Dedifferentiated amniotic fluid mesenchymal stem cell (primary cell): Measurements from ENCODE around the gene TLL2.

Experiments
- DNase-seq: peaks from one replicate; pipeline ENCODE4 v3.0.0-alpha.2; 2016; ENCODE audit errors: extremely low spot score

Gene TLL2

GRCh38 chr10:96358851-96359540 lies 154.7 kb downstream of the TLL2 start, which contains the start of gene OPALIN:
Gene OPALIN (minus strand): TSS chr10:96359002. CDS start chr10:96358896, 106 bp downstream.
- no peak for DNase-seq

GRCh38 chr10:96357038-96357620 lies 156.6 kb downstream of the TLL2 start:
- DNase-seq = no peak

- DNase-seq = no peak
Observed at GRCh38 chr10:96352582-96352981, 161.1 kb downstream of the TLL2 start.

- DNase-seq = no peak
Observed at GRCh38 chr10:96352027-96352426, 161.7 kb downstream of the TLL2 start.

GRCh38 chr10:96346295-96346694 lies 167.4 kb downstream of the TLL2 start:
- no peak for DNase-seq

- no peak for DNase-seq
Observed at GRCh38 chr10:96345222-96345621, 168.5 kb downstream of the TLL2 start.

- no peak for DNase-seq
Observed at GRCh38 chr10:96344178-96344577, 169.5 kb downstream of the TLL2 start.

- DNase-seq = no peak
Observed at GRCh38 chr10:96342402-96342801, 171.3 kb downstream of the TLL2 start.

- DNase-seq = no peak
Observed at GRCh38 chr10:96341219-96342182, 172.2 kb downstream of the TLL2 start.

- DNase-seq = peak; percentile 73
Observed at GRCh38 chr10:96339956-96340904, 173.5 kb downstream of the TLL2 start.

- DNase-seq = no peak
Observed at GRCh38 chr10:96339383-96339782, 174.3 kb downstream of the TLL2 start.

- DNase-seq = no peak
Observed at GRCh38 chr10:96338279-96338925, 175.3 kb downstream of the TLL2 start.

GRCh38 chr10:96337106-96337505 lies 176.6 kb downstream of the TLL2 start:
- no peak for DNase-seq

GRCh38 chr10:96334616-96335526 lies 178.9 kb downstream of the TLL2 start:
- peak; percentile 38 for DNase-seq

- no peak for DNase-seq
Observed at GRCh38 chr10:96333101-96333500, 180.6 kb downstream of the TLL2 start.

GRCh38 chr10:96327462-96327861 lies 186.3 kb downstream of the TLL2 start:
- DNase-seq = no peak

- no peak for DNase-seq
Observed at GRCh38 chr10:96325719-96326373, 187.9 kb downstream of the TLL2 start.

GRCh38 chr10:96324447-96324846 lies 189.3 kb downstream of the TLL2 start:
- no peak for DNase-seq

- DNase-seq = no peak
Observed at GRCh38 chr10:96322275-96322674, 191.5 kb downstream of the TLL2 start.
